OCI-M2 (cell line): ENCODE data around the gene LPIN2.

Experiments used
- DNase-seq: peaks from one replicate; lab custom pipeline; 2025; ENCODE audit not compliant: unreplicated experiment; lab: John Stamatoyannopoulos, UW

Gene LPIN2

GRCh38 chr18:2964361-2965010 is 48.5 kb downstream of the LPIN2 start:
- DNase-seq = no peak
